ENCODE data around the gene IL4.

The IL4 gene

GRCh38 chr5:132639706-132640130, 34.1 kb upstream of the IL4 start:
- DNase-seq (ENCODE audit: extremely low read depth, low read depth): no peak
- no peak for TF ChIP-seq CTCF (IDR thresholded peaks at IDR 0.05; ENCODE audit: low read depth, low read length, missing control alignments)

GRCh38 chr5:132640613-132641012, 33.2 kb upstream of the IL4 start:
- no peak for DNase-seq (ENCODE audit: extremely low read depth, low read depth)
- no peak overlapping the region for H3K4me3 ChIP-seq (replicated peaks; ENCODE audit: low read depth, low read length)
- no peak for TF ChIP-seq CTCF (IDR thresholded peaks at IDR 0.05; ENCODE audit: low read depth, low read length, missing control alignments)

More at GRCh38 chr5:132639706-132640130, 34.1 kb upstream of the IL4 start:
- no peak overlapping the region for H3K4me3 ChIP-seq (replicated peaks; ENCODE audit: low read depth, low read length)

- TF ChIP-seq CTCF (IDR thresholded peaks at IDR 0.05; ENCODE audit: low read depth, low read length, missing control alignments): no peak
- H3K4me3 ChIP-seq (replicated peaks; ENCODE audit: low read depth, low read length): no peak overlapping the region
- no peak for DNase-seq (ENCODE audit: extremely low read depth, low read depth)
Observed at GRCh38 chr5:132641241-132641723, 32.5 kb upstream of the IL4 start.

GRCh38 chr5:132641841-132642240, 31.9 kb upstream of the IL4 start:
- no peak for DNase-seq (ENCODE audit: extremely low read depth, low read depth)
- H3K4me3 ChIP-seq (replicated peaks; ENCODE audit: low read depth, low read length): no peak overlapping the region
- no peak for TF ChIP-seq CTCF (IDR thresholded peaks at IDR 0.05; ENCODE audit: low read depth, low read length, missing control alignments)

- no peak overlapping the region for H3K4me3 ChIP-seq (replicated peaks; ENCODE audit: low read depth, low read length)
- no peak for DNase-seq (ENCODE audit: extremely low read depth, low read depth)
- no peak for TF ChIP-seq CTCF (IDR thresholded peaks at IDR 0.05; ENCODE audit: low read depth, low read length, missing control alignments)
Observed at GRCh38 chr5:132644177-132644576, 29.6 kb upstream of the IL4 start.

- TF ChIP-seq CTCF (IDR thresholded peaks at IDR 0.05; ENCODE audit: low read depth, low read length, missing control alignments): no peak
- H3K4me3 ChIP-seq (replicated peaks; ENCODE audit: low read depth, low read length): no peak overlapping the region
- DNase-seq (ENCODE audit: extremely low read depth, low read depth): no peak
Observed at GRCh38 chr5:132646583-132647266, 27.1 kb upstream of the IL4 start.

- DNase-seq (ENCODE audit: extremely low read depth, low read depth): no peak
- no peak for TF ChIP-seq CTCF (IDR thresholded peaks at IDR 0.05; ENCODE audit: low read depth, low read length, missing control alignments)
- no peak overlapping the region for H3K4me3 ChIP-seq (replicated peaks; ENCODE audit: low read depth, low read length)
Observed at GRCh38 chr5:132647473-132647872, 26.3 kb upstream of the IL4 start.

Measured in HFF-Myc (cell line).